Activated T-cell treated with anti-CD3 and anti-CD28 coated beads for 4 hours (primary cell): Measurements from ENCODE around the gene OBSCN.

ENCODE experiments used
- DNase-seq: peaks from one replicate; pipeline ENCODE4 v3.0.0-alpha.2; 2020

OBSCN gene

DNA sequence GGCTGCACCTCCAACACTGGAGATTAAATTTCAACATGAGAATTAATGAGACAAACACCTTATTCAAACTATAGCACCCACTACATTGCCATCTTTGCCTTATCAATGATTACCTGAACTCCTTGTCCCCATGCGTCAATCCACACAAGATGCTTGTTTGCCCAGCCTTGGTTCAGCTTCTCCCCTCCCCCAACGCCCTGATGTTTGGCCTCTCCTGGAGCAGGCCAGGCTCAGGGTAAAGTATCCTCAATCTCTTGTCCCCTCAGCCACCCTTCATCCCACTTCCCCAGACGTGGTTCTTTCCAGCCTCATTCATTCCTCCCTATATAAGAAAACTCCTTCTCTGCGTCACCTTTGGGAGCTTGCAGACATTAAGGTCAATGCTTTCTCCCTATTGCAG, 220.6 kb downstream of the OBSCN start:
- no peak for DNase-seq
